Colonic mucosa (tissue), 4 donors: Measurements from ENCODE around the gene EHD1. TPM values are rescaled to one million over a fixed set of nuclear protein-coding genes. Genes with fewer than 3 reads are reported as not detected.
A peak's percentile ranks its signal among the peaks of the same experiment; 100 is the strongest.

Experiments
- DNase-seq: peaks from one replicate; pipeline ENCODE4 v3.0.0-alpha.2; 2020
- H3K27ac ChIP-seq: fragments of 200-600 bp; one replicate; pipeline ENCODE4 v1.8.0; 2021
- H3K27me3 ChIP-seq: fragments of 200-600 bp; one replicate; pipeline ENCODE4 v1.8.0; 2021
- H3K36me3 ChIP-seq: fragments of 200-600 bp; one replicate; pipeline ENCODE4 v1.8.0; 2021
- H3K4me1 ChIP-seq: fragments of 200-600 bp; one replicate; pipeline ENCODE4 v1.8.0; 2021; ENCODE audit warnings: mild to moderate bottlenecking
- H3K4me3 ChIP-seq: fragments of 200-600 bp; one replicate; pipeline ENCODE4 v1.8.0; 2021
- H3K9ac ChIP-seq, 2 donors: one replicate each; pipeline ENCODE4 v1.7.0; 2013; ENCODE audit warnings: control low read depth in 2 of 2, low read depth in 2 of 2, low read length in 2 of 2
- H3K9me3 ChIP-seq: fragments of 200-600 bp; one replicate; pipeline ENCODE4 v1.8.0; 2021
- CTCF ChIP-seq: fragments of 200-600 bp; IDR thresholded peaks from one replicate; pipeline ENCODE4 v1.8.0; 2022; ENCODE audit warnings: antibody characterized with exemption, mild to moderate bottlenecking
- intact Hi-C: fragments of 100-400 bp; cut with DNase I; formaldehyde crosslinking; loops from one replicate; pipeline ENCODE4 v1.14.1; 2022
- total RNA-seq, 2 donors: library from RNA; stranded (reverse); fragmentation: NEBNext Ultra II Directional in 1 of 2; extraction: Animal tissue kit (Norgen Biotek cat#: 25700) in 1 of 2; gene quantifications; one replicate each; pipeline ENCODE4 v1.2.1, GENCODE V29; 2021
- donor health status: healthy.
- donor health status: DM: no; HTN: no; CAD: no.
- donor health status: DM: no; HTN: no; CAD: no.

Gene EHD1
- total RNA-seq, 2 donors from 2014 or later = 66.5 to 72.3 TPM

- H3K4me1 ChIP-seq = peaks cover 48% of the 10 kb centered on the region
- H3K27ac ChIP-seq = peak overlapping the region; percentile 42
- no peaks in the 10 kb centered on the region for H3K9me3 ChIP-seq
- no peak overlapping the region for H3K4me3 ChIP-seq
- TF ChIP-seq CTCF = no peak
- no peaks in the 10 kb centered on the region for H3K27me3 ChIP-seq
- no peak for DNase-seq
- H3K9ac ChIP-seq = peak overlapping the region in 1 of 2 donors; percentile 49
- intact Hi-C loops = no loop called here
- peaks cover 6% of the 10 kb centered on the region for H3K36me3 ChIP-seq
Observed at GRCh38 chr11:64859542-64860414, 18.6 kb downstream of the EHD1 start.

- Histone ChIP-seq H3K36me3 (peaks cover 6% of the 10 kb centered on the region), H3K27ac (peak overlapping the region; percentile 42), H3K9ac (peak overlapping the region; percentile 16 to 49)
Observed at GRCh38 chr11:64858467-64859263, 19.8 kb downstream of the EHD1 start.

GRCh38 chr11:64857485-64857884 is 20.9 kb downstream of the EHD1 start:
- H3K27ac ChIP-seq = peak overlapping the region; percentile 76
- H3K9ac ChIP-seq = peak overlapping the region in 1 of 2 donors; percentile 45
- intact Hi-C loops = no loop called here

More at GRCh38 chr11:64858467-64859263, 19.8 kb downstream of the EHD1 start:
- H3K4me3 ChIP-seq = no peak overlapping the region
- DNase-seq = no peak
- intact Hi-C loops = no loop called here
- no peaks in the 10 kb centered on the region for H3K27me3 ChIP-seq
- H3K4me1 ChIP-seq = peaks cover 43% of the 10 kb centered on the region
- no peaks in the 10 kb centered on the region for H3K9me3 ChIP-seq
- no peak for TF ChIP-seq CTCF

GRCh38 chr11:64856382-64857227 is 21.8 kb downstream of the EHD1 start:
- H3K4me1 ChIP-seq = peaks cover 35% of the 10 kb centered on the region
- no peak overlapping the region for H3K4me3 ChIP-seq
- H3K36me3 ChIP-seq = peaks cover 6% of the 10 kb centered on the region
- H3K9me3 ChIP-seq = no peaks in the 10 kb centered on the region
- peak; percentile 45 for DNase-seq
- intact Hi-C loops = no loop called here
- no peak for TF ChIP-seq CTCF
- H3K9ac ChIP-seq = peak overlapping the region in 1 of 2 donors; percentile 32
- no peaks in the 10 kb centered on the region for H3K27me3 ChIP-seq
- H3K27ac ChIP-seq = peak overlapping the region; percentile 76

More at GRCh38 chr11:64857485-64857884, 20.9 kb downstream of the EHD1 start:
- Histone ChIP-seq H3K27me3 (no peaks in the 10 kb centered on the region), H3K36me3 (peaks cover 6% of the 10 kb centered on the region), H3K4me3 (no peak overlapping the region), H3K4me1 (peaks cover 32% of the 10 kb centered on the region), H3K9me3 (no peaks in the 10 kb centered on the region)
- no peak for TF ChIP-seq CTCF
- DNase-seq = no peak
